Peyer's patch (tissue), 4 donors: ENCODE data around the gene RNF166.

ENCODE experiments used
- CTCF ChIP-seq, 6 experiments: fragments of 450-650 bp in 4 of 6; fragments of 200-600 bp in 2 of 6; sonication (generic) in 1 of 6; IDR thresholded peaks; one replicate each; pipeline ENCODE4 v1.5.1; 2017 to 2019; ENCODE audit warnings: antibody characterized with exemption in 6 of 6, mild to moderate bottlenecking in 3 of 6, moderate library complexity in 1 of 6
- POLR2A ChIP-seq, 2 donors: fragments of 450-650 bp; IDR thresholded peaks; one replicate each; pipeline ENCODE4 v1.5.1; 2017; ENCODE audit warnings: antibody characterized with exemption in 2 of 2, mild to moderate bottlenecking in 2 of 2, moderate library complexity in 2 of 2

GRCh38 chr16:88676502-88677242, 29.5 kb downstream of the RNF166 start:
- TF ChIP-seq CTCF (IDR thresholded peaks at IDR 0.05) (no peak), POLR2A (IDR thresholded peaks at IDR 0.05) (no peak)
